SH-SY5Y (cell line): Measurements from ENCODE around the gene AKR1E2.

ENCODE experiments used
- GATA2 ChIP-seq: IDR thresholded peaks from 2 replicates; pipeline ENCODE4 v1.6.1; 2011; ENCODE audit warnings: mild to moderate bottlenecking, low read depth, low read length
- GATA3 ChIP-seq: IDR thresholded peaks from 2 replicates; pipeline ENCODE4 v1.6.1; 2011; ENCODE audit warnings: low read depth, mild to moderate bottlenecking, low read length, moderate library complexity

DNA sequence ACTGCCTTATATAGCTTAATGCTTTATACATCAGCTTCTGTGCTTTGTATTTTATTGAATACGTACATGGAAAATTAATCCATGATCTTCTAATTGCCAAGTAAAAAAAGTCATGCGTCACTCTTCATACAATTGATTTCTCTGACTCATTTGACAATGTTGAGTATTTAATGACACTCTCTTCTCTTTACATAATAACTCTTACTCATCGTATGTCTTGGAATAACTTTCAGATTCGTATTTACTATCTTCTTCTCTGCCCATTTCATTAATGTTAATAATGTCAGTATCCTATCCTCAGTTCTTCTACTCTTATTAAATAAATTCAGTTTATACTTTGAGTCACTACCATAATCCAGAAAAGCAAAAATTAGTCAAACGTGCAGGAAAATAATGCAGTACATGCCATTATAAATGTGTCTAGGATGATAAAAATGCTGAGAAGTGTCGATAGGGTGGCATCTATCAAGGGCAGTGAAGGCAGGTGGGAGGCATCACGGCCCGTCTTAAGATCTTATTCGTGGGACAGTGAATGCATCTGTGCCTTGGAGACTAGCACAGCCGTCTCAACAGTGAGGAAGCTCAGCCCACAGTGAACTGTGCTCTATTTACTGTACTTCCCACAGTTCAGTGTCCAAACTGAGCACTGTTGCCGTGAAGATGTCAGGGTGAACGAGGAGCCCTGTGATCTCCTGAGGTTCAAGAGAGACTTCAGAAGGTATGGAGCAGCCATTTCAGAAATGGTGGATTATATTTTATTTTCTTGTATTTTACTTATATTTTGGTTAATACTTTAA, 39.8 kb upstream of the AKR1E2 start:
- no peak for TF ChIP-seq GATA2
- TF ChIP-seq GATA3, result no peak
